GM12878 (cell line): ENCODE data around the gene NF1. TPM values are rescaled to one million over a fixed set of nuclear protein-coding genes. Genes with fewer than 3 reads are reported as not detected.

ENCODE experiments used
- ATAC-seq: fragments of 200-7000 bp; cut with Tn5 transposase; 3 replicates; pipeline ENCODE4 v1.9.1; 2020; ENCODE audit warnings: mild to moderate bottlenecking, moderate library complexity
- BruUV-seq: library from RNA; stranded (reverse); fragments of 400-500 nt; replicated peaks from 2 replicates; lab custom pipeline; 2021; lab: Mats Ljungman, UMichigan
- CTCF ChIA-PET: fragments of 300-600 bp; sonication (Branson Sonifier 250); formaldehyde crosslinking; extraction: SDS; loops from one replicate; lab custom pipeline; 2021; ENCODE audit warnings: inconsistent platforms; lab: Yijun Ruan, JAX
- POLR2A ChIA-PET: fragments of 350-600 bp; formaldehyde crosslinking; extraction: SDS; loops from one replicate; lab custom pipeline; 2021; ENCODE audit warnings: inconsistent platforms; lab: Charles Lee
- RAD21 ChIA-PET: fragments of 300-600 bp; sonication (Branson Sonifier 250); formaldehyde crosslinking; loops from one replicate; lab custom pipeline; 2023; ENCODE audit warnings: antibody characterized with exemption; ENCODE audit not compliant: unreplicated experiment; lab: Charles Lee
- SMC1A ChIA-PET: fragments of 300-600 bp; sonication (Branson Sonifier 250); formaldehyde crosslinking; loops from one replicate; lab custom pipeline; 2023; ENCODE audit not compliant: unreplicated experiment, uncharacterized antibody; lab: Charles Lee
- DNase-seq: peaks from one replicate; pipeline ENCODE4 v3.0.0-alpha.2; 2011; ENCODE audit warnings: low read depth, low spot score
- FAIRE-seq: peaks from 3 replicates; lab custom pipeline; 2011; peaks lifted over from hg19 to GRCh38; lab: Jason Lieb, UNC
- H2AFZ ChIP-seq: 2 replicates; pipeline ENCODE4 v1.6.0; 2011; ENCODE audit warnings: low read depth, low read length, control low read depth; ENCODE audit not compliant: control insufficient read depth
- H3K27ac ChIP-seq: 2 replicates; pipeline ENCODE4 v1.5.1; 2011; ENCODE audit warnings: control low read depth; ENCODE audit not compliant: control insufficient read depth, insufficient read depth
- H3K27me3 ChIP-seq, 2 experiments: replicated peaks in 1 of 2; 2 replicates each; pipeline versions ENCODE4 v1.6.0 to v1.6.1; 2011; ENCODE audit warnings: low read length in 1 of 2; ENCODE audit not compliant: control insufficient read depth in 2 of 2, insufficient read depth in 2 of 2
- H3K36me3 ChIP-seq, 2 experiments: 2 replicates each; pipeline ENCODE4 v1.5.1; 2011; ENCODE audit warnings: low read length in 1 of 2; ENCODE audit not compliant: control insufficient read depth in 2 of 2, insufficient read depth in 2 of 2
- H3K4me1 ChIP-seq: 2 replicates; pipeline ENCODE4 v1.6.1; 2011; ENCODE audit warnings: mild to moderate bottlenecking, low read length, moderate library complexity, mixed read lengths; ENCODE audit not compliant: control insufficient read depth, insufficient read depth
- H3K4me2 ChIP-seq: 2 replicates; pipeline ENCODE4 v1.6.0; 2011; ENCODE audit warnings: control low read depth; ENCODE audit not compliant: control insufficient read depth, insufficient read depth
- H3K4me3 ChIP-seq: fragments of 200-600 bp; sonication (generic); 2 replicates; pipeline ENCODE4 v1.5.1; 2016
- H3K79me2 ChIP-seq: 2 replicates; pipeline ENCODE4 v1.6.0; 2011; ENCODE audit warnings: low read length; ENCODE audit not compliant: control insufficient read depth, insufficient read depth
- H3K9ac ChIP-seq: 2 replicates; pipeline ENCODE4 v1.8.0; 2011; ENCODE audit warnings: low read length, control low read depth, mixed read lengths; ENCODE audit not compliant: control insufficient read depth, insufficient read depth
- H3K9me3 ChIP-seq: replicated peaks from 3 replicates; pipeline ENCODE4 v1.5.1; 2011; ENCODE audit warnings: mild to moderate bottlenecking, low read length; ENCODE audit not compliant: control insufficient read depth, insufficient read depth
- H4K20me1 ChIP-seq: 2 replicates; pipeline ENCODE4 v1.6.0; 2011; ENCODE audit not compliant: control insufficient read depth, insufficient read depth
- BMI1 ChIP-seq: fragments of 450-650 bp; IDR thresholded peaks from 2 replicates; pipeline ENCODE4 v1.6.1; 2016; ENCODE audit warnings: mild to moderate bottlenecking, moderate library complexity, borderline replicate concordance
- MTA2 ChIP-seq: fragments of 450-650 bp; IDR thresholded peaks from 2 replicates; pipeline ENCODE4 v1.6.1; 2016; ENCODE audit warnings: low read depth, mild to moderate bottlenecking, moderate library complexity
- NR2C1 ChIP-seq: fragments of 450-650 bp; IDR thresholded peaks from 2 replicates; pipeline ENCODE4 v1.6.1; 2017; ENCODE audit warnings: antibody characterized with exemption, mild to moderate bottlenecking, moderate library complexity
- RUNX3 ChIP-seq: IDR thresholded peaks from 2 replicates; pipeline ENCODE4 v1.6.1; 2012; ENCODE audit warnings: low read length, inconsistent platforms
- SMC3 ChIP-seq: IDR thresholded peaks from 2 replicates; pipeline ENCODE4 v1.6.1; 2011; ENCODE audit warnings: low read length, improper control_type of control experiment, borderline replicate concordance
- SP1 ChIP-seq: IDR thresholded peaks from one replicate; pipeline ENCODE4 v1.6.1; 2011; ENCODE audit warnings: low read depth, low read length
- USF2 ChIP-seq: IDR thresholded peaks from 2 replicates; pipeline ENCODE4 v1.6.1; 2011; ENCODE audit warnings: low read depth, low read length, improper control_type of control experiment, borderline replicate concordance
- ZBTB11 ChIP-seq: fragments of 450-650 bp; formaldehyde crosslinking; IDR thresholded peaks from 2 replicates; pipeline ENCODE4 v1.5.0; 2022; ENCODE audit warnings: mild to moderate bottlenecking, missing genetic modification characterization
- WGBS: methylation state at CpG from one replicate; pipeline ENCODE4 v1.1.6; 2016; ENCODE audit warnings: low lambda C conversion rate; ENCODE audit not compliant: insufficient replicate concordance, insufficient coverage; ENCODE audit errors: missing lambda C conversion rate; 5-methylcytosine and 5-hydroxymethylcytosine counted together
- in situ Hi-C: fragments of 300-500 bp; cut with MboI; formaldehyde crosslinking; loops from 9 replicates; pipeline ENCODE4 v1.14.3; 2018; ENCODE audit warnings: mixed read lengths
- intact Hi-C: fragments of 100-400 bp; cut with micrococcal nuclease; formaldehyde crosslinking; loops from one replicate; pipeline ENCODE4 v1.14.2; 2022; ENCODE audit not compliant: unreplicated experiment
- polyA plus RNA-seq, 11 experiments: library from polyadenylated mRNA; depleted of rRNA in 4 of 11; unstranded in 6 of 11; stranded (reverse) in 5 of 11; fragments of >200 nt; fragmentation: Nextera tagmentation in 4 of 11; fragmentation: Illumina TruSeq in 1 of 11; extraction: Ambion mirVana in 4 of 11; extraction: Trizol in 1 of 11; gene quantifications; 1 replicate in 1 of 11; 2 replicates in 10 of 11; pipeline versions ENCODE4 v1.2.1 to v1.2.3, GENCODE V29; 2011 to 2016; ENCODE audit warnings: inconsistent platforms in 2 of 11, missing spikeins in 2 of 11, low read depth in 1 of 11
- total RNA-seq, 4 experiments: library from RNA; depleted of rRNA in 3 of 4; stranded (reverse); fragments of >200 nt in 3 of 4; fragmentation: Illumina TruSeq in 1 of 4; extraction: Trizol in 1 of 4; gene quantifications; 2 replicates each; pipeline versions ENCODE4 v1.2.1 to v1.2.3, GENCODE V29; 2013 to 2021
- TF ChIP-seq, protein P1 (sequence below): IDR thresholded peaks from 2 replicates; pipeline ENCODE4 v1.6.1; 2012; ENCODE audit warnings: improper control_type of control experiment, low read depth, low read length; ENCODE audit not compliant: insufficient replicate concordance
- TF ChIP-seq, protein P2 (sequence below): fragments of 450-650 bp; IDR thresholded peaks from 2 replicates; pipeline ENCODE4 v1.6.1; 2018; ENCODE audit warnings: borderline replicate concordance, mild to moderate bottlenecking; ENCODE audit not compliant: partially characterized antibody

NF1 gene
- total and polyA plus RNA-seq, 10 of the 15 experiments (the other 5 are each of a cell fraction or from before 2014, with no cell fraction given): 2.5 to 31.8 (median 16.6) TPM

DNA sequence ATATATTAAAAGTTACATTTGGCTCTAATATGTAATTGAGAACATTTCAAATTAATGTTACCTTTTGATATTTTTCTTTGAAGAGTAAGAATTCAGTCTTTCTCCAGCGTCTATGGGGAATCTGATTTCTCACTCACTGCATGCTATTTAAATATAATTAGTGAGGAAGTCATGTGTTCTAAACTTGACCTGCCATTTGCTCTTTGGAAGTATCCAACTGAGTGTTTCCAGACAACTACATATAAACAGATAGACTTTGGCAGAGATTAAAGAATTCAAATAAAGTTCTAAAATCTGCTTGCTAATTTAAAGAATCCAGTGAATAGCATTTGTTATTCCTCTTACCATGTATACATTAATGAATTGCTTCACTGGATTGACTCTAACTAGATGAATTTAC is 178.7 kb downstream of the NF1 start (continued):
- no peak for TF ChIP-seq USF2
- no peak for TF ChIP-seq SMC3

DNA sequence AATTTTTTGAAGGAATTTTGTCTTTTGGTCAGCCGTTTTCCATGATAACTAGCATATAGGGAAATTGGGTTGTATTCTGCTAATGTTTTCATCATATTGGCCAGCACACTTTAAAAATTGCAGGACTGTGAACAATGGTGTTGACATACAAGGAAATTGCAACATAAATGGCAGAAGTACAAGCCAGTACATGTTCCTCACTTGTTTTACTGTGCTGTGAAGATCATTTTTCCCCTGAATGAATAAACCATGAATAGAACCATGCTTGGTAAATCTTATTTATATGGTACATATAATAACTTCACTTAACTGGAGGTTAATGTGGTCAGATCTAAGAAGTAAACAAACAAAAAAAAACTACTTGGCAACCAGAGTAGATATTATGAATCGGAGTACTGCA is 179.5 kb downstream of the NF1 start:
- DNase-seq: no peak
- no peak overlapping the region for H2AFZ ChIP-seq
- no peak overlapping the region for H3K4me3 ChIP-seq
- ATAC-seq: no peak
- H4K20me1 ChIP-seq: no peaks in the 10 kb centered on the region
- BruUV-seq: no TSS peak
- ChIA-PET RAD21 (no interaction called here), CTCF (no interaction called here), POLR2A (no interaction called here)
- no peaks in the 10 kb centered on the region for H3K9me3 ChIP-seq
- no peak overlapping the region for H3K4me2 ChIP-seq
- no peaks in the 10 kb centered on the region for H3K27me3 ChIP-seq
- no peaks in the 10 kb centered on the region for H3K4me1 ChIP-seq
- intact Hi-C loops (no loop called here), in situ Hi-C loops (no loop called here)
- FAIRE-seq: no peak
- no peak overlapping the region for H3K9ac ChIP-seq
- H3K79me2 ChIP-seq: no peaks in the 10 kb centered on the region
- 98% methylated on average over 2 of the region's 2 CpGs for WGBS
- TF ChIP-seq RUNX3 (no peak), NR2C1 (no peak), BMI1 (no peak), MTA2 (no peak), SP1 (no peak), ZBTB11 (no peak)
- TF ChIP-seq, protein P1, sequence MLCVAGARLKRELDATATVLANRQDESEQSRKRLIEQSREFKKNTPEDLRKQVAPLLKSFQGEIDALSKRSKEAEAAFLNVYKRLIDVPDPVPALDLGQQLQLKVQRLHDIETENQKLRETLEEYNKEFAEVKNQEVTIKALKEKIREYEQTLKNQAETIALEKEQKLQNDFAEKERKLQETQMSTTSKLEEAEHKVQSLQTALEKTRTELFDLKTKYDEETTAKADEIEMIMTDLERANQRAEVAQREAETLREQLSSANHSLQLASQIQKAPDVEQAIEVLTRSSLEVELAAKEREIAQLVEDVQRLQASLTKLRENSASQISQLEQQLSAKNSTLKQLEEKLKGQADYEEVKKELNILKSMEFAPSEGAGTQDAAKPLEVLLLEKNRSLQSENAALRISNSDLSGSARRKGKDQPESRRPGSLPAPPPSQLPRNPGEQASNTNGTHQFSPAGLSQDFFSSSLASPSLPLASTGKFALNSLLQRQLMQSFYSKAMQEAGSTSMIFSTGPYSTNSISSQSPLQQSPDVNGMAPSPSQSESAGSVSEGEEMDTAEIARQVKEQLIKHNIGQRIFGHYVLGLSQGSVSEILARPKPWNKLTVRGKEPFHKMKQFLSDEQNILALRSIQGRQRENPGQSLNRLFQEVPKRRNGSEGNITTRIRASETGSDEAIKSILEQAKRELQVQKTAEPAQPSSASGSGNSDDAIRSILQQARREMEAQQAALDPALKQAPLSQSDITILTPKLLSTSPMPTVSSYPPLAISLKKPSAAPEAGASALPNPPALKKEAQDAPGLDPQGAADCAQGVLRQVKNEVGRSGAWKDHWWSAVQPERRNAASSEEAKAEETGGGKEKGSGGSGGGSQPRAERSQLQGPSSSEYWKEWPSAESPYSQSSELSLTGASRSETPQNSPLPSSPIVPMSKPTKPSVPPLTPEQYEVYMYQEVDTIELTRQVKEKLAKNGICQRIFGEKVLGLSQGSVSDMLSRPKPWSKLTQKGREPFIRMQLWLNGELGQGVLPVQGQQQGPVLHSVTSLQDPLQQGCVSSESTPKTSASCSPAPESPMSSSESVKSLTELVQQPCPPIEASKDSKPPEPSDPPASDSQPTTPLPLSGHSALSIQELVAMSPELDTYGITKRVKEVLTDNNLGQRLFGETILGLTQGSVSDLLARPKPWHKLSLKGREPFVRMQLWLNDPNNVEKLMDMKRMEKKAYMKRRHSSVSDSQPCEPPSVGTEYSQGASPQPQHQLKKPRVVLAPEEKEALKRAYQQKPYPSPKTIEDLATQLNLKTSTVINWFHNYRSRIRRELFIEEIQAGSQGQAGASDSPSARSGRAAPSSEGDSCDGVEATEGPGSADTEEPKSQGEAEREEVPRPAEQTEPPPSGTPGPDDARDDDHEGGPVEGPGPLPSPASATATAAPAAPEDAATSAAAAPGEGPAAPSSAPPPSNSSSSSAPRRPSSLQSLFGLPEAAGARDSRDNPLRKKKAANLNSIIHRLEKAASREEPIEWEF: no peak
- TF ChIP-seq, protein P2, sequence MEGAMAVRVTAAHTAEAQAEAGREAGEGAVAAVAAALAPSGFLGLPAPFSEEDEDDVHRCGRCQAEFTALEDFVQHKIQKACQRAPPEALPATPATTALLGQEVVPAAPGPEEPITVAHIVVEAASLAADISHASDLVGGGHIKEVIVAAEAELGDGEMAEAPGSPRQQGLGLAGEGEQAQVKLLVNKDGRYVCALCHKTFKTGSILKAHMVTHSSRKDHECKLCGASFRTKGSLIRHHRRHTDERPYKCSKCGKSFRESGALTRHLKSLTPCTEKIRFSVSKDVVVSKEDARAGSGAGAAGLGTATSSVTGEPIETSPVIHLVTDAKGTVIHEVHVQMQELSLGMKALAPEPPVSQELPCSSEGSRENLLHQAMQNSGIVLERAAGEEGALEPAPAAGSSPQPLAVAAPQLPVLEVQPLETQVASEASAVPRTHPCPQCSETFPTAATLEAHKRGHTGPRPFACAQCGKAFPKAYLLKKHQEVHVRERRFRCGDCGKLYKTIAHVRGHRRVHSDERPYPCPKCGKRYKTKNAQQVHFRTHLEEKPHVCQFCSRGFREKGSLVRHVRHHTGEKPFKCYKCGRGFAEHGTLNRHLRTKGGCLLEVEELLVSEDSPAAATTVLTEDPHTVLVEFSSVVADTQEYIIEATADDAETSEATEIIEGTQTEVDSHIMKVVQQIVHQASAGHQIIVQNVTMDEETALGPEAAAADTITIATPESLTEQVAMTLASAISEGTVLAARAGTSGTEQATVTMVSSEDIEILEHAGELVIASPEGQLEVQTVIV: no peak
- TF ChIP-seq, all 136 proteins: peak for 0
- Histone ChIP-seq H3K36me3 (peaks cover 0 to 12% of the 10 kb centered on the region in 2 experiments; a peak in 2 of 4 replicates), H3K27ac (no peak overlapping the region)
- SMC1A ChIA-PET: no interaction called here
